ENCODE results near the gene SCN8A. TPM values are rescaled to one million over a fixed set of nuclear protein-coding genes. Genes with fewer than 3 reads are reported as not detected.

The SCN8A gene
- polyA plus RNA-seq, 2 of the 4 experiments (the other 2 are of a cell fraction) = 1.8 to 4.8 TPM

DNA sequence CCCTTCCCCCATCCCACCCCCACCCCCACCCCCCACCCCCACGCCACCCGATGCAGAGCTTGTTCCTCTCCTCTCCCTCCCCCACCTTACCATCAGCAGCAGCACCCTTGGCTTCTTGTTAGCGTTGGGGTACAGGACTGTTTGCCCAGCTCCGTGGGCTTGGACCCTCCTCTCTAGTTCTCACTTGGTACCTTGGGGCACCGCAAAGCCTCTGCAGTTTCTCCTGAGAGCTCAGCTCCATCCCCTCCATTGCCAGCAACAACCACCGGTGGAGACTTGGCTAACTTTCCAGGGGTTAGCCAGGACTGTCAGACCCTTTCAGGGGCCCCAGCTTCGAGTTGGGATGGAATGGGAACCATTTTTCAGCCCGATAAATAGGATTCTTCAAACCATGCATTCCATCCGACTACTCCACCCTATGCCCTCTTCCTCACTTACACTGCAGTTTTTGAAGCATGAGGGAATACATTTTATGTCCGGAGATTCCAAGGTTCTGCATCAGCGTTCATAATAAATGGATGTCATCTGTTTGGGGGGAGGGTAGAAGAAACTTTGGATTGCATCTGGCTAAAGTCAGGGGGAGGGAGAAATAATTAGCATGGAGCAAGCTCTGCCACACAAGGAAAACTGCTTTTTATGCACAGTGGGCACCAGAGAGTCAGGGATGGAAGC lies 1.1 kb downstream of the SCN8A start:
- no peak for DNase-seq (ENCODE audit: low read depth in 1 of 2, low spot score in 1 of 2)
- Histone ChIP-seq H3K9me3 (no peaks in the 10 kb centered on the region), H3K4me1 (peaks cover 11% of the 10 kb centered on the region; the same call in 2 of the 3 replicates), H3K4me3 (peak overlapping the region; percentile 70), H3K4me2 (peak overlapping the region; percentile 95), H3K27ac (peak overlapping the region in 1 of 2 experiments; percentile 93; a peak in 4 of 6 replicates)
- CTCF ChIA-PET = interaction anchor here (0.6 to 1.3 kb wide), 5 partner anchors 10 to 232 kb away, joined by 3 to 4 read pairs (median 3); no protein-coding TSS in a partner anchor
- whole genome bisulfite sequencing (ENCODE audit: missing lambda C conversion rate) = 31% methylated on average over 8 of the region's 11 CpGs
- POLR2A ChIA-PET = interaction anchor here (0.7 to 0.9 kb wide), 2 partner anchors 87 to 658 kb away, joined by 3 read pairs; no protein-coding TSS in a partner anchor
- no peak for FAIRE-seq
- TF ChIP-seq, protein P1, sequence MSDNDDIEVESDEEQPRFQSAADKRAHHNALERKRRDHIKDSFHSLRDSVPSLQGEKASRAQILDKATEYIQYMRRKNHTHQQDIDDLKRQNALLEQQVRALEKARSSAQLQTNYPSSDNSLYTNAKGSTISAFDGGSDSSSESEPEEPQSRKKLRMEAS (IDR thresholded peaks at IDR 0.05) = no peak
- TF ChIP-seq CHD2 (IDR thresholded peaks at IDR 0.05; ENCODE audit: low read length, partially characterized antibody) (no peak), CBX8 (IDR thresholded peaks at IDR 0.05) (no peak)
- peak in 1 of 2 experiments; percentile 12; a peak in 2 of 6 replicates for ATAC-seq

DNA sequence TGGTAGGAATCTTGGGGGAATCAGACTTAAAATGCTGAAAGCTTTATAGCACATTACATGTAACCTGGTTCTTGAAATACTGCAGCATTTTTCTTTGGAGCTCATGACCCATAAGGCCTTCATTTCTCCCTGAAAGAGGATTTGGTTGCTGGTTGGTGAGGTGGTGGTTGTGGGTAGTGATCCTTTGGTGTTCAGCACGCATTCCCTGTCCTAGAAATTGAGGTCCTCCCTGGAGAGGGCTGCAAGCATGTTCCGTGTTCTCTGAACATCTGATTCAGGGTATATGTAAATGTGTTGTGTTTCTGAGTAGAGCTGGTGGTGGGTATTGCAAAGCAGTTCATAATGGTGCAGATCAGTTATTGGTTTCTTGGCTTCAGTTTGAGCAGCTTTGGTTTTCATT lies 2.0 kb downstream of the SCN8A start:
- POLR2A ChIA-PET = interaction anchor here (0.9 kb wide), 1 partner anchor 86 kb away, joined by 3 read pairs; no protein-coding TSS in a partner anchor
- WGBS (ENCODE audit: missing lambda C conversion rate) = 92% methylated on average over 2 of the region's 2 CpGs
- Histone ChIP-seq H3K4me3 (no peak overlapping the region), H3K4me1 (peaks cover 11% of the 10 kb centered on the region; the same call in 2 of the 3 replicates), H3K4me2 (no peak overlapping the region), H3K27ac (no peak overlapping the region), H3K9me3 (no peaks in the 10 kb centered on the region)
- DNase-seq (ENCODE audit: low read depth in 1 of 2, low spot score in 1 of 2) = no peak
- no peak for FAIRE-seq
- CTCF ChIA-PET = interaction anchor here (0.7 to 1.3 kb wide), 5 partner anchors 10 to 231 kb away, joined by 3 to 4 read pairs (median 3); no protein-coding TSS in a partner anchor
- no peak for TF ChIP-seq MAFK (IDR thresholded peaks at IDR 0.05; ENCODE audit: partially characterized antibody)
- TF ChIP-seq, protein P2, sequence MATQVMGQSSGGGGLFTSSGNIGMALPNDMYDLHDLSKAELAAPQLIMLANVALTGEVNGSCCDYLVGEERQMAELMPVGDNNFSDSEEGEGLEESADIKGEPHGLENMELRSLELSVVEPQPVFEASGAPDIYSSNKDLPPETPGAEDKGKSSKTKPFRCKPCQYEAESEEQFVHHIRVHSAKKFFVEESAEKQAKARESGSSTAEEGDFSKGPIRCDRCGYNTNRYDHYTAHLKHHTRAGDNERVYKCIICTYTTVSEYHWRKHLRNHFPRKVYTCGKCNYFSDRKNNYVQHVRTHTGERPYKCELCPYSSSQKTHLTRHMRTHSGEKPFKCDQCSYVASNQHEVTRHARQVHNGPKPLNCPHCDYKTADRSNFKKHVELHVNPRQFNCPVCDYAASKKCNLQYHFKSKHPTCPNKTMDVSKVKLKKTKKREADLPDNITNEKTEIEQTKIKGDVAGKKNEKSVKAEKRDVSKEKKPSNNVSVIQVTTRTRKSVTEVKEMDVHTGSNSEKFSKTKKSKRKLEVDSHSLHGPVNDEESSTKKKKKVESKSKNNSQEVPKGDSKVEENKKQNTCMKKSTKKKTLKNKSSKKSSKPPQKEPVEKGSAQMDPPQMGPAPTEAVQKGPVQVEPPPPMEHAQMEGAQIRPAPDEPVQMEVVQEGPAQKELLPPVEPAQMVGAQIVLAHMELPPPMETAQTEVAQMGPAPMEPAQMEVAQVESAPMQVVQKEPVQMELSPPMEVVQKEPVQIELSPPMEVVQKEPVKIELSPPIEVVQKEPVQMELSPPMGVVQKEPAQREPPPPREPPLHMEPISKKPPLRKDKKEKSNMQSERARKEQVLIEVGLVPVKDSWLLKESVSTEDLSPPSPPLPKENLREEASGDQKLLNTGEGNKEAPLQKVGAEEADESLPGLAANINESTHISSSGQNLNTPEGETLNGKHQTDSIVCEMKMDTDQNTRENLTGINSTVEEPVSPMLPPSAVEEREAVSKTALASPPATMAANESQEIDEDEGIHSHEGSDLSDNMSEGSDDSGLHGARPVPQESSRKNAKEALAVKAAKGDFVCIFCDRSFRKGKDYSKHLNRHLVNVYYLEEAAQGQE (IDR thresholded peaks at IDR 0.05) = no peak
- no peak for TF ChIP-seq FOSL2 (IDR thresholded peaks at IDR 0.05)
- TF ChIP-seq FOSL2 (CRISPR knock-in tag; IDR thresholded peaks at IDR 0.05) = no peak
- no peak for TF ChIP-seq PHF8 (IDR thresholded peaks at IDR 0.05; ENCODE audit: borderline replicate concordance, low read depth)
- TF ChIP-seq, protein P3, sequence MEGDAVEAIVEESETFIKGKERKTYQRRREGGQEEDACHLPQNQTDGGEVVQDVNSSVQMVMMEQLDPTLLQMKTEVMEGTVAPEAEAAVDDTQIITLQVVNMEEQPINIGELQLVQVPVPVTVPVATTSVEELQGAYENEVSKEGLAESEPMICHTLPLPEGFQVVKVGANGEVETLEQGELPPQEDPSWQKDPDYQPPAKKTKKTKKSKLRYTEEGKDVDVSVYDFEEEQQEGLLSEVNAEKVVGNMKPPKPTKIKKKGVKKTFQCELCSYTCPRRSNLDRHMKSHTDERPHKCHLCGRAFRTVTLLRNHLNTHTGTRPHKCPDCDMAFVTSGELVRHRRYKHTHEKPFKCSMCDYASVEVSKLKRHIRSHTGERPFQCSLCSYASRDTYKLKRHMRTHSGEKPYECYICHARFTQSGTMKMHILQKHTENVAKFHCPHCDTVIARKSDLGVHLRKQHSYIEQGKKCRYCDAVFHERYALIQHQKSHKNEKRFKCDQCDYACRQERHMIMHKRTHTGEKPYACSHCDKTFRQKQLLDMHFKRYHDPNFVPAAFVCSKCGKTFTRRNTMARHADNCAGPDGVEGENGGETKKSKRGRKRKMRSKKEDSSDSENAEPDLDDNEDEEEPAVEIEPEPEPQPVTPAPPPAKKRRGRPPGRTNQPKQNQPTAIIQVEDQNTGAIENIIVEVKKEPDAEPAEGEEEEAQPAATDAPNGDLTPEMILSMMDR (IDR thresholded peaks at IDR 0.05) = no peak
- ATAC-seq = no peak

DNA sequence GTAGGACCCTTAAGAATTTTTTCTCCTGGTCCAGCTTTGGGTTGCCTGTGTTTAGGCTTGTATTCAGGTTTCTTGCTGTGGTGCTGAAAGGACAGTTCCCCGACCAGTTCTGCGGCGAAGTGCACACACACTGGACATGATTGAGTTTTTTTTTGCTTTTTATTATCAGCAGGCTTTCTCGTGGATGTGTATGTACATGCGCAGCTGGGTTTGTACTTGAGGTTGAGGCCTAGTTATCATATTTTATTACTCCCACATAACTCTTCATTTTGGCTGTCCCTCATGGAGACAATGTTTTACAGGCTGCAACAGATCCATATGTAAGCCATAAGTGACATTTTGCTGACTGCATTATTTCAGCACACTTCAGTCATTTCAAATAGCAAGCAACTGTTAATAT lies 2.5 kb downstream of the SCN8A start:
- DNase-seq (ENCODE audit: low read depth in 1 of 2, low spot score in 1 of 2) (no peak), FAIRE-seq (no peak), ATAC-seq (no peak)
- ChIA-PET POLR2A (no interaction called here), CTCF (interaction anchor here (0.7 to 1.3 kb wide), 5 partner anchors 15 to 281 kb away, joined by 3 to 4 read pairs (median 3); no protein-coding TSS in a partner anchor)
- no peaks in the 10 kb centered on the region for H3K9me3 ChIP-seq
- no peak overlapping the region for H3K4me3 ChIP-seq
- WGBS (ENCODE audit: missing lambda C conversion rate) = 74% methylated on average over 5 of the region's 5 CpGs
- H3K4me2 ChIP-seq = no peak overlapping the region
- H3K4me1 ChIP-seq = peaks cover 11% of the 10 kb centered on the region; the same call in 2 of the 3 replicates
- TF ChIP-seq MAFK (IDR thresholded peaks at IDR 0.05; ENCODE audit: partially characterized antibody) (peak; percentile 41), CHD2 (IDR thresholded peaks at IDR 0.05; ENCODE audit: low read length, partially characterized antibody) (no peak), EHMT2 (IDR thresholded peaks at IDR 0.05; ENCODE audit: low read depth) (peak; percentile 9; the same call in 1 of the 2 replicates)
- TF ChIP-seq, protein P2 (IDR thresholded peaks at IDR 0.05) = peak; percentile 90
- H3K27ac ChIP-seq = no peak overlapping the region

Measured in A549 (cell line).